ENCODE data around the gene GLRX5.
"Not testable (repeated sequence)": the region's sequence is repeated elsewhere in the genome, so short reads cannot be mapped to it uniquely, and the experiment has no call there.

DNA sequence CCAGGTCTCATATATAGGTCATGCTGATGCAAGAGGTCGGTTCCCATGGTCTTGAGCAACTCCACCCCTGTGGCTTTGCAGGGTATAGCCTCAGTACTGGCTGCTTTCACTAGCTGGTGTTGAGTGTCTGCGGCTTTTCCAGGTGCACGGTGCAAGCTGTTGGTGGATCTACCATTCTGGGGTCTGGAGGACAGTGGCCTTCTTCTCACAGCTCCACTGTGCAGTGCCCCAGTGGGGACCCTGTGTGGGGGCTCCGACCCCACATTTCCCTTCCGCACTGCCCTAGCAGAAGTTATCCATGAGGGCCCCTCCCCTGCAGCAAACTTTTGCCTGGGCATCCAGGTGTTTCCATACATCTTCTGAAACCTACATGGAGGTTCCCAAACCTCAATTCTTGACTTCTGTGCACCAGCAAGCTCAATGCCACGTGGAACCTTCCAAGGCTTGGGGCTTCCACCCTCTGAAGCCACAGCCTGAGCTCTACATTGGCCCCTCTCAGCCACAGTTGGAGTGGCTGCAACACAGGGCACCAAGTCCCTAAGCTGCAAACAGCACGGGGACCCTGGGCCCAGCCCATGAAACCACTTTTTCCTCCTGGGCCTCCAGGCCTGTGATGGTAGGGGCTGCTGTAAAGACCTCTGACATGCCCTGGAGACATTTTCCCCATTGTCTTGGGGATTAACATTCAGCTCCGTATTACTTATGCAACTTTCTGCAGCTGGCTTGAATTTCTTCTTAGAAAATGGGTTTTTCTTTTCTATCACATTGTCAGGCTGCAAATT is 49.2 kb downstream of the GLRX5 start:
- TF ChIP-seq EZH2phosphoT487 (IDR thresholded peaks at IDR 0.05; ENCODE audit: low read length): not testable (repeated sequence)
- TF ChIP-seq, protein P1, sequence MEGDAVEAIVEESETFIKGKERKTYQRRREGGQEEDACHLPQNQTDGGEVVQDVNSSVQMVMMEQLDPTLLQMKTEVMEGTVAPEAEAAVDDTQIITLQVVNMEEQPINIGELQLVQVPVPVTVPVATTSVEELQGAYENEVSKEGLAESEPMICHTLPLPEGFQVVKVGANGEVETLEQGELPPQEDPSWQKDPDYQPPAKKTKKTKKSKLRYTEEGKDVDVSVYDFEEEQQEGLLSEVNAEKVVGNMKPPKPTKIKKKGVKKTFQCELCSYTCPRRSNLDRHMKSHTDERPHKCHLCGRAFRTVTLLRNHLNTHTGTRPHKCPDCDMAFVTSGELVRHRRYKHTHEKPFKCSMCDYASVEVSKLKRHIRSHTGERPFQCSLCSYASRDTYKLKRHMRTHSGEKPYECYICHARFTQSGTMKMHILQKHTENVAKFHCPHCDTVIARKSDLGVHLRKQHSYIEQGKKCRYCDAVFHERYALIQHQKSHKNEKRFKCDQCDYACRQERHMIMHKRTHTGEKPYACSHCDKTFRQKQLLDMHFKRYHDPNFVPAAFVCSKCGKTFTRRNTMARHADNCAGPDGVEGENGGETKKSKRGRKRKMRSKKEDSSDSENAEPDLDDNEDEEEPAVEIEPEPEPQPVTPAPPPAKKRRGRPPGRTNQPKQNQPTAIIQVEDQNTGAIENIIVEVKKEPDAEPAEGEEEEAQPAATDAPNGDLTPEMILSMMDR (IDR thresholded peaks at IDR 0.05; ENCODE audit: low read length): not testable (repeated sequence)

Measured in MM.1S (cell line).